Stimulated activated CD8-positive, alpha-beta memory T cell treated with anti-CD3 and anti-CD28 coated beads, Interleukin-4, amount 100 ng/mL, for 24 hours (primary cell): ENCODE data around the gene RCN2.
"Not testable (repeated sequence)": the region's sequence is repeated elsewhere in the genome, so short reads cannot be mapped to it uniquely, and the experiment has no call there.

Source experiments
- DNase-seq: peaks from one replicate; pipeline ENCODE4 v3.0.0-alpha.2; 2020; ENCODE audit warnings: low read depth

Gene RCN2, protein sequence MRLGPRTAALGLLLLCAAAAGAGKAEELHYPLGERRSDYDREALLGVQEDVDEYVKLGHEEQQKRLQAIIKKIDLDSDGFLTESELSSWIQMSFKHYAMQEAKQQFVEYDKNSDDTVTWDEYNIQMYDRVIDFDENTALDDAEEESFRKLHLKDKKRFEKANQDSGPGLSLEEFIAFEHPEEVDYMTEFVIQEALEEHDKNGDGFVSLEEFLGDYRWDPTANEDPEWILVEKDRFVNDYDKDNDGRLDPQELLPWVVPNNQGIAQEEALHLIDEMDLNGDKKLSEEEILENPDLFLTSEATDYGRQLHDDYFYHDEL

DNA sequence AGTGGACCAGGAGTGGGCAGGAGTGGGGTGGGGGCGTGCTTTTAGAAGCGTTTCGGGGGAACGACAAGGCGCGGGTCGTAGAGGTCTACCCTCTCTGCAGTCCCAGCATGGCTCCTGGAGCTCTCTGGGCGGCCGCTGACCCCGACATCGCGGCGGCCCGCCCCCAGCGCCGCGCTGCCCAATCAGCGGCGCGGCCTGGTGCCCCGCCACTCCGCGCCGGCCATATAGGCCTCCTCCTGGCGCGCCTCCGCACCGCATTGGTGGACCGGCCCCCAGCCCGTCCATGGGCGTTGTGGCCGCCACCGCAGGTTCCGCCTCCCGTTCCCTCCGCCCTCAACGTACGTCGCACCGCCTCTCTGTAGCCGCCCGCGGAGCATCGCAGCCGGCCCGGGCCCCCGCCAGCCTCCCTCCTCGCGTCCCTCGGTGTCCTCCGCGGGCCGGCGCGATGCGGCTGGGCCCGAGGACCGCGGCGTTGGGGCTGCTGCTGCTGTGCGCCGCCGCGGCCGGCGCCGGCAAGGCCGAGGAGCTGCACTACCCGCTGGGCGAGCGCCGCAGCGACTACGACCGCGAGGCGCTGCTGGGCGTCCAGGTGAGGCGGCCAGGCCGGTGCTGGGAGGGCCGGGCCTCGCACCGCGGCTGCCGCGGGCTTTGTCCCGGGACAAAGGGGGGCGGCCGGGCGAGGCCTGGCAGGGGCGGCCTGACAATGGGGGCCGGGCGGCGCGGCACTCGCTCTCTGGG, at the start of gene RCN2:
Gene RCN2 (plus strand): TSS at position 353 of the 738 bp plus-strand sequence. CDS start 93 bp downstream, at position 446.
- peak; percentile 92 for DNase-seq

DNA sequence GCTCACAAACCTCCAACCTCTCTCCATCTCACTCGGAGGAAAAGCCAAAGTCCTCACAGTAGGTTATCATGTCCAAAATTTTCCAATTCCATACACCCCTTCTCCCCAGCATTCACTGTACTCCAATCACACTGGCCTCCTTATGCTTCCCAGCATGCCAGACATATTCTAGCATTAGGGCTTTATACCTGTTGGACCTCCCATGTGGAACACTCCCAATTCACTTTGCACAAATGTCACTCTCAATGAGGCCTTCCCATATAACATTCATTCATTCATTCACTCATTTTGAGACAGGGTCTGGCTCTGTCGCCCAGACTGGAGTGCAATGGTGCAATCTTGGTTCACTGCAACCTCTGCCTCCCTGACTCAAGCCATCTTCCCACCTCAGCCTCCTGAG, 46.3 kb upstream of the RCN2 start:
- DNase-seq, result no peak

DNA sequence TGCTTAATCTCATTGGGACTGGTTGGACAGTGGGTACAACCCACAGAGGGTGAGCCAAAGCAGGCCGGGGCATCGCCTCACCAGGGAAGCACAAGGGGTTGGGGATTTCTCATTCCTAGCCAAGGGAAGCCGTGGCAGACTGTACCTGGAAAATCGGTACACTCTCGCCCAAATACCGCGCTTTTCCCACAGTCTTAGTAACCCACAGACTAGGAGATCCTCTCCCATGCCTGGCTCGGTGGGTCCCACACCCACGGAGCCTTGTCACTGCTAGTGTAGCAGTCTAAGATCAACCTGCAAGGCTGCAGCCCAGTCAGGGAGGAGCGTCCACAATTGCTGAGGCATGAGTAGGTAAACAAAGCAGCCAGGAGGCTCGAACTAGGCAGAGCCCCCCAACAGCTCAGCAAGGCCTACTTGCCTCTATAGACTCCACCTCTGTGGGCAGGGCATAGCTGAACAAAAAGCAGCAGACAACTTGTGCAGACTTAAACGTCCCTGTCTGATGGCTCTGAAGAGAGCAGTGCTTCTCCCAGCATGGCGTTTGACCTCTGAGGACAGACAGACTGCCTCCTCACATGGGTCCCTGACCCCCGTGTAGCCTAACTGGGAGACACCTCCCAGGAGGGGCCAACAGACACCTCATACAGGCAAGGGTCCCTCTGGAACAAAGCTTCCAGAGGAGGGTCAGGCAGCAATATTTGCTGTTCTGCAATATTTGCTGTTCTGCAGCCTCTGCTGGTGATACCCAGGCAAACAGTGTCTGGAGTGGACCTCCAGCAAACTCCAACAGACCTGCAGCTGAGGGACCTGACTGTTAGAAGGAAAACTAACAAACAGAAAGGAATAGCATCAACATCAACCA, 44.0 kb upstream of the RCN2 start:
- DNase-seq, result not testable (repeated sequence)

DNA sequence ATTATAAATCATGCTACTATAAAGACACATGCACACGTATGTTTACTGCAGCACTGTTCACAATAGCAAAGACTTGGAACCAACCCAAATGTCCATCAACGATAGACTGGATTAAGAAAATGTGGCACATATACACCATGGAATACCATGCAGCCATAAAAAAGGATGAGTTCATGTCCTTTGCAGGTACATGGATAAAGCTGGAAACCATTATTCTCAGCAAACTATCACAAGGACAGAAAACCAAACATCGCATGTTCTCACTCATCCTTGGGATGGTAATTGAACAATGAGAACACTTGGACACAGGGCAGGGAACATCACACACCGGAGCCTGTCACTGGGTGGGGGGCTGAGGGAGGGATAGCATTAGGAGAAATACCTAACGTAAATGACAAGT, 38.7 kb upstream of the RCN2 start:
- not testable (repeated sequence) for DNase-seq

DNA sequence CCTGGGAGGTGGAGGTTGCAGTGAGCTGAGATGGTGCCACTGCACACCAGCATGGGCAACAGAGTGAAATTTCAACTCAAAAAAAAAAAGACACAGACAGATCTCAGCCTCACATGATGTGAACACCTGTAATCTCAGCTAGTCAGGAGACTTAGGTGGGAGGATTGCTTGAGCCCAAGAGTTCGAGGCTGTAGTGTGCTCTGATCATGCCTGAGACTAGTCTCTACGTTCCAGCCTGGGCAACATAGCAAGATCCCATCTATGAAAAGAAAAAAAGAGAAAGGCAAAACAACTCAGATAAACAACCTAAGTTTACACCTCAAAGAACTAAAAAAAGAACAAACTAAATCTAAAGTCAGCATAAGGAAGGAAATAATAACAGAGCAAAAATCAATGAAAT, 37.4 kb upstream of the RCN2 start:
- no peak for DNase-seq

DNA sequence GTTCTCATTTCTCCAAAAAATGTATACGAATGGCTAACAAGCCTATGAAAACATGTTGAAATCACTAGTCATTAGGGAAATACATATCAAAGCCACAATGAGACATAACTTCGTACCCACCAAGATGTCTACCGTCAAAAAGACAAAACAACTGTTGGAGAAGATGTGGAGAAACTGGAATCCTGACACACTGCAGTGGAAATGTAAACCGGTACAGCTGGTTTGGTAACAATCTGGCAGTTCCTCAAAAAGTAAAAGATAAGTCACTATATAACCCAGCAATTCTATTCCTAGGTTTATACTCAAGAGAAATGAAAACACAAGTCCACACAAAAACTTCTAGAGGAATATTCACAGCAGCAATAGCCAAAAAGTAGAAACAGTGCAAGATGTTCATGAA, 33.4 kb upstream of the RCN2 start:
- DNase-seq, result no peak

DNA sequence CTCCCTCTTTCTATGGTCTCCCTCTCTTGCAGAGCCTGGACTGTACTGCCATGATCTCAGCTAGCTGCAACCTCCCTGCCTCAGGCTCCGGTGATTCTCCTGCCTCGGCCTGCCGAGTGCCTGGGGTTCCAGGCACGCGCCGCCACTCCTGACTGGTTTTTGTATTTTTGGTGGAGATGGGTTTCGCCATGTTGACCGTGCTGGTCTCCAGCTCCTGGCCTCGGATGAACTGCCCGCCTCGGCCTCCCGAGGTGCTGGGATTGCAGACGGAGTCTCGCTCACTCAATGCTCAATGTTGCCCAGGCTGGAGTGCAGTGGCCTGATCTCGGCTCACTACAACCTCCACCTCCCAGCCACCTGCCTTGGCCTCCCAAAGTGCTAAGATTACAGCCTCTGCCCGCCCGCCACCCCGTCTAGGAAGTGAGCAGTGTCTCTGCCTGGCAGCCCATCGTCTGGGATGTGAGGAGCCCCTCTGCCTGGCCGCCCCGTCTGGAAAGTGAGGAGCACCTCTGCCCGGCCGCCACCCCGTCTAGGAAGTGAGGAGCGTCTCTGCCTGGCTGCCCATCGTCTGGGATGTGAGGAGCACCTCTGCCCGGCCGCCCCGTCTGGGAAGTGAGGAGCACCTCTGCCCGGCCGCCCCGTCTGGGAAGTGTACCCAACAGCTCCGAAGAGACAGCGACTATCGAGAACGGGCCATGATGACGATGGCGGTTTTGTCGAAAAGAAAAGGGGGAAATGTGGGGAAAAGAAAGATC, 32.2 kb upstream of the RCN2 start:
- not testable (repeated sequence) for DNase-seq

DNA sequence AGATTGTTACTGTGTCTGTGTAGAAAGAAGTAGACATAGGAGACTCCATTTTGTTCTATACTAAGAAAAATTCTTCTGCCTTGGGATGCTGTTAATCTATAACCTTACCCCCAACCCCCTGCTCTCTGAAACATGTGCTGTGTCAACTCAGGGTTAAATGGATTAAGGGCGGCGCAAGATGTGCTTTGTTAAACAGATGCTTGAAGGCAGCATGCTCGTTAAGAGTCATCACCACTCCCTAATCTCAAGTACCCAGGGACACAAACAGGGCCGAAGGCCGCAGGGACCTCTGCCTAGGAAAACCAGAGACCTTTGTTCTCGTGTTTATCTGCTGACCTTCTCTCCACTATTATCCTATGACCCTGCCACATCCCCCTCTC, 31.6 kb upstream of the RCN2 start:
- DNase-seq, result not testable (repeated sequence)

DNA sequence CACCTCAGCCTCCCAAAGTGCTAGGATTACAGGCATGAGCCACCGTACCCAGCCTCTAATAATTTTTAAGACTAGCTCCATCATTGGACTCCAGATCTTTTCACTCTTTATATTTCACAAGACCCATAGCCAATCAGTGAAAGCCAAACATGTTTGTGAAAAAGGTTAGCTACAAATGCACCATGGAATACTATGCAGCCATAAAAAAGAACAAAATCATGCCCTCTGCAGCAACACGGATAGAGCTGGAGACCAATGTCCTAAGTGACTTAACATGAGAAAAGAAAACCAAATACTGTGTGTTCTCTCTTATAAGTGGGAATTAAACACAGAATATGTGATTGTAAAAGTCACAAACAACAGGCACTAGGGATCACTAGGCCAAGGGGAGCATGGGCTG, 29.6 kb upstream of the RCN2 start:
- DNase-seq, result no peak

DNA sequence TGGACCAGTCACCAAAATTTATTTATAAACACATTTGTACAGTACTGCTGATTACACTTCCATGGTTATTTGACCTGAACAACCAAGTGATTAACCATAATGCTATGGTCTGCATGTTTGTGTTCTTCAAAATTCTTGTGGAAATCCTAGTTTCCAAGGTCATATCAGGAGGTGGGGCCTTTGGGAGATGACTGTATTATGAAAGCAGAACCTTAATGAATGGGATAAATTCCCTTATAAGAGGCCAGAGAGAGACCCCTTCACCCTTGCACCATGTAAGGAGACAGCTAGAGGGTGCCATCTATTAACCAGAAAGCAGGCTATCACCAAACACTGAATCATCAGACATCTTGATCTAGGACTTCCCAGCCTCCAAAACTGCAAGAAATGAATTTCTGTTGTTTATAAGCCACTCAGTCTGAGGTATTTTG, 28.3 kb upstream of the RCN2 start:
- no peak for DNase-seq

DNA sequence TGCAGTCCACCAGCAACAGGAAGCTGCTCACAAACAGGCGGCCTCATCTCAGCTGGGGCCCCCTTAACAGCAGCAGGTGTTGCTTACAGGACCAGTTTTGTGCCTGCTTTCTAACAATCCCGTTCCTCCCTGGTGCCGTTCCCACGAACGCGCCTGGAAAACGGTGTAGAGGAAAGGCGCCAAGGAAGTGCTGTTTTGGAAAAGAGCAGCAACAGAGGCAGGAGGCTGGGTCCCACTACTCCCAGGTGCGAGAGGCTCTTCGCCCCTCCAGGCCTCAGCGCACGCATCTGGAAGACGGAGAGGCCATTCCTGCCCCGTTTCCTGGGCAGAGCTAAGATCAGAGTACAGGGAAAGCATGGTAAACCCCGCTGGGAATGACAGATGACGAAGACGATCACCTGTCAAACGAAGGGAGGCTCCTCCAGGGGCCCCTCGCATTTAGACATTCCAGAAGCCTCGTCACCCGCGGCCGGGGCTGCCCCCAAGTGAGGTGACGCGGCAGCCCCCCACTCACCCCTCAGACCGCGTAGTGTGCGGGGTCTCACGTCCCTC, 27.0 kb upstream of the RCN2 start:
- no peak for DNase-seq

DNA sequence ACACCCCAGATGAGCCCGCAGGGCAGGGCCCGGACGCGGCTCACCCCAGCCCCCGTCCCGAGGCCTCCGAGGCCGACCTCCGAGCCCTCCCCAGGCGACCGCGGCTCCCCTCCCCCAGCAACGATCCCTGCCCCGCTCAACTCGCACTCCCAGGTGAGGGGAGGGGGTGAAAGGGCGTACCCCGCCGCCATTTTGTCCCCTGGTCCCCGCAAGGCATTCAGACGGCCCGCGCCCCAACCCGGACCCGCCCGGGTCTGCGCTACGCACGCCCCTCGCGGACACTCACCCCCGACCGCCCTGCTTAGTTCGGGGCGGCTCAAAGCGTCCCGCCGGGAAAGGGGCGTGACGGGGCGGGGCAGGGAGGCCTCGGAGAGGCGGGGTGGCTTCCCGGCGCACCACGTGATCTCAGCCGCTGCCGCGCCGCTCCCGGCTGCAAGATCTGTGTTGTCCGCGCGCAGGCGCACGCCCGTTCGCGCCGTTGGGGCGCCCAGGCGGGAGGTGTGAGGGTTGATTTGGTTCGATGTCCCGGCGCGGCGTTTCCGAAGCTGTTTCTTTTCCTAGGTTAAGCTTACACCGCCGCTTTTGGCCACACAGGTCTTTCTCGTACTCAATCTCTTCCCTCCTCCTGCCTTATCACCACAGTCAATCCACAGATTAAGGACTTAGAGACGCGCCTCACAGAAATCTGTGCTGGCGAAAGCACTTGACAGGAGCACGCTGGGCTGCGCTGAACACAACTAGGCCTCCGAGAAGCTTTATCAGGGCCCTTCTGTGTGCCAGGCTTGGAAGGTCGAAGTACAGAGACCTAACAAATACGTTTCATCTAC, 26.3 kb upstream of the RCN2 start, which contains the start of gene SCAPER:
Gene SCAPER (minus strand): TSS at position 328 of the 827 bp plus-strand sequence. CDS start 21,523 bp downstream, outside the sequence.
- peak; percentile 87 for DNase-seq

DNA sequence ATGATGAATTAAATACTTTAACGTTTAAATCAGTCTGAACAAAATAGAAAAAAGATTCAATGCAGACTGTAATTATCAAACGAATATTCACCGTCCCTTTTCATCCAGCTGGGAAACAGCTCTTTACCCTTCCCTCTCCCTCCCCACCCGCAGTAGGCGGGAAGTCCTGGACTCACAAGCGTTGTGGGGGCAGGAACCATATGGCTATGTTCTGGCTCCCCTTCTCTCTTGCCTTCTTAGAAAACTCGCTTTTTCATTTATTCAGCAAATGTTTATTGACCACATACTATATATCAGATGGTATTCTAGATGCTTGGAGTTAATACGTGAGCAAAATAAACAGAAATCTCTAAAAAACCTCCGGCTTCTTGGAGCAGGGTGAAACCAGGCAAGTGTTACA, 25.7 kb upstream of the RCN2 start:
- DNase-seq, result no peak

DNA sequence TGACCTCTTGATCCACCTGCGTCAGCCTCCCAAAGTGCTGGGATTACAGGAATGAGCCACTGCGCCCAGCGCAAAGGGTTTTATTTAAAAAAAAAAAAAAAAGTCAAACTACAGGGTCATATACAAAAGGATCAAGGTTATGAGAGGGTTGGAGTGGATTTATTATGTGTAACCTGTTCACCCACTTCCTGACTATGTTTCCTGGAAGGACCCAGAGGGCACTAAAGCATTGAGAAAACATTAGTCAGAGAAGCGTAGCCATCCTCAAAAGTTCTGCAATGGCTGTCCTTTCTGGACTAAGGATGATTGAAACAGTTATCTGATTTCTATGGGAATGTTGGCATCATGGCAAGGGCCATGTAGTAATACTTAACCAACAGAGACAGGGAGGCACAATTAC, 19.1 kb upstream of the RCN2 start:
- DNase-seq, result no peak

DNA sequence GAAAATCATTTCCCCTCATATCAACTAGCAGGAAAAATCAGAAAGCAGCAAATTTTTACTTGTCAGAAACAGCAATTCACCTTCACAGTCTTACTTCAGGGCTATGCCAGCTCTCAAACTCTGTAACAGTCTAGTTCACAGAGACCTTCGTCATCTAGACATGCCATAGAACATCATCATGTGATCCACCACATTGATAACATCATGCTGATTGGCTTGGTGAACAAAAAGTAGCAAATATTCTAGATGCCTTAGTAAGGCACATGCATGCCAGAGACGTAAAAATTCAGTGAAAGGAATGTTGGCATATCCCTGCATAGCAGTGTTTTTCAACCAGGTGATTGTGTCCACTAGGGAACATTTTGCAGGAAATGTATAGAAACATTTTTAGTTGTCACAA, 17.8 kb upstream of the RCN2 start:
- no peak for DNase-seq

DNA sequence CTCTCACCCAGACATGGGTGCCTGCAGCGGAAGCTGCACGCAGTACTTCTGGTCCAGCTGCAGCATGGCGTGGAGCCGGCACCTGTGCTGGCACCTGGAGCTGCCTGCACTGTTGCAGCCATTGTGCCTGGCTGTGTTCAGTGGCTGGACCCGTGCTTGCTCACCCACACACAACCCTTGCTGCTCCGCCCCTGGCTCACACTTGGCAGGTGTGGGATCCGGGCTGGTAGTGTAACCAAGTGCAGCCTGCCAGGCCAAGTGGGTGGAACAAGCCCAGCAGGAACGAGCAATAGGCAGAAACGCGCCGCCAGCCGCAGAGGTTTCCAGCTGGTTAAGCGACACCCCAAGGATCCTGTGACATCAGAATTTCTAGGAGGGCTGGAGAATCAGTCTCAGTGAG, 15.2 kb upstream of the RCN2 start:
- no peak for DNase-seq

DNA sequence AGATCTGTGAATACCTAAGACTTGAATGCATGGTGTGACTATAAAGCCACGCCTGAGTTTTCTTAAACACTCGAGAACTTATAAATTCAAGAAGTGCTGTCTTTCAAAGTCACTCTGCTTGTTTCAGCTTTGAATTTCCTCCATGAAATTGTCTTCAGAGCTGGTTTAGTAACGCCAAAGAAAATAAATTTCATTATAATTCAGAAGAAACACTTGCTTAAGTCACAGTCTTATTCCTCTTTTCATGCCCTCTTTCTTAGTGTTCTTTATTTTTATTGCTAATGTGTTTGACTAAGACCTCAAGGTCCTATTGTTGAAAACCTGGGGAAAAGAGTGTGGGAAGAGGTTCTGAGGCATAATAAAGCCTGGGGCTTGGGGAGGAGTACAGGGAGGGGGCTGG, 3.3 kb upstream of the RCN2 start:
- no peak for DNase-seq

DNA sequence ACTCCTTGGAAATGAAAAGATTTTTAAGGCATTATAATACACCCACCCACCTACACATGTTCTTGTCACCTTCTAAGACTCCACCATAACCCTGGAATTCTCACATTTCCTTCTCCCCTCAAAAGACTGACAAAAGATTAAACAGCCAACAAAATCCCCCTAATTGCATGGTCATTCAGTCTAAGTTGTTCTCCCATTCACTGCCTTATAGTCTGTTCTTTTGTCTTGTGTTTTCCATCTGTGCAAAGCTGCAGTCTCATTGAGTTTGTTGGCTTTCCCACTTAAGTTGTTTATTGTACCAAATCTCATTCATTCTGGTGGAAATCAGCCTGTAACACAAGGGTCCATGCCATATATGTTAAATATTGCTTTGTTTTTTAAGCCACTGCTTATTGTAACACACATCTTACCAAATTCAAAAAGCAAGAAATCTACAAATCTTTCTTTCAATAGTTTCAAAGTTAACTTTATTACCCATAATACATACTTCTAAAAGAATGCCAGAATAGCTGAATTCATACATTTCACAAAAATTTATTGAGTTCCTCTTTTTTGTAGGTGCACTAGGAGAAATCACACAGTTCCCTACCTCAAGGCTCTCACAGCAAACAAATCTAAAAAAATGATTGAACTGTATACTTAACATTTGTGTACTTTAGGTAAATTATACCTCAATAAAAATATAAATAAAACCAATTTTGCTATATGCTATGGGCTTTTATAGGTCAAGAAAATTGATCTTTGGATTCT, 2.4 kb upstream of the RCN2 start:
- DNase-seq, result no peak

DNA sequence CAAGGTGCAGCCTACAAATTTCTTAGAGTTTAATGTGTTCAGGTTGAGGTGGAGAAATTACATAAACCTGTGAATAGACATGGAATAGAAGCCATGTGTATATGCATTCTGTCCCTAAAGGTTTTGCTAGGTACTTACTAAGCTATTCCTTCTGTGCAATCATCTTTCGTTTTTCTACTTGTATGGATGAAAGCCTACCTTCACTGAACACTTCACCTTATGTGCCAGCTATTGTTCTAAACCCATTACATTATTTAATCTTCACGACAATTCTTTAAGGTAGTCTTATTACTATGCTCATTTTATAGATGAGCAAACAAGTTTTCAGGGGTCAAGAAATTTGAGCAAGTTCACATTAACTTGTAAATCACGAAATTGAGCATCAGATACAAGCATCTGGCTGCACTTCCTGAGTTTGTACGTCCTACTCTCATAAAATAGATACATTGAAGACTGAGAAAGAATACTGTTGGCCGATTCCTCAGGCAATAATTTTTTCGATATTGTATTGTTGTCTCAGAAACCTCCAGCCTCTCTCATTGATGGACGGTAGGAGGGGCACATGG, 635 bp upstream of the RCN2 start:
- DNase-seq, result no peak
